ENCODE data around the gene NUP62CL. TPM values are rescaled to one million over a fixed set of nuclear protein-coding genes. Genes with fewer than 3 reads are reported as not detected.

NUP62CL gene
- total RNA-seq, 1 experiment from 2014 or later, result 21.1 TPM

GRCh38 chrX:107119283-107119682, 87.0 kb downstream of the NUP62CL start:
- TF ChIP-seq JUND (IDR thresholded peaks at IDR 0.05), result no peak
- TF ChIP-seq YY1 (IDR thresholded peaks at IDR 0.05; ENCODE audit: extremely low read depth, insufficient replicate concordance, low read depth, low read length), result no peak
- TF ChIP-seq SIN3A (IDR thresholded peaks at IDR 0.05; ENCODE audit: low read depth), result no peak
- no peak for TF ChIP-seq ZFX (IDR thresholded peaks at IDR 0.05)
- TF ChIP-seq CTCF (IDR thresholded peaks at IDR 0.05 in 2 of 3, conservative IDR thresholded peaks at IDR 0.05 in 1 of 3; ENCODE audit: borderline replicate concordance in 1 of 3, insufficient read depth in 1 of 3, low read depth in 2 of 3, low read length in 2 of 3), result no peak
- TF ChIP-seq POLR2AphosphoS5 (IDR thresholded peaks at IDR 0.05; ENCODE audit: low read depth, low read length), result no peak
- no peak for TF ChIP-seq ELF1 (IDR thresholded peaks at IDR 0.05; ENCODE audit: borderline replicate concordance, low read depth)
- no peak for TF ChIP-seq CEBPB (IDR thresholded peaks at IDR 0.05; ENCODE audit: low read depth)
- TF ChIP-seq POLR2A (IDR thresholded peaks at IDR 0.05; ENCODE audit: borderline replicate concordance, extremely low read depth, insufficient read depth, insufficient read length), result no peak
- TF ChIP-seq EGR1 (IDR thresholded peaks at IDR 0.05; ENCODE audit: low read depth), result no peak
- no peak for TF ChIP-seq ZBTB33 (IDR thresholded peaks at IDR 0.05; ENCODE audit: extremely low read depth, insufficient replicate concordance, low read length)
- TF ChIP-seq RAD21 (IDR thresholded peaks at IDR 0.05; ENCODE audit: low read depth), result no peak
- TF ChIP-seq EZH2phosphoT487 (IDR thresholded peaks at IDR 0.05; ENCODE audit: borderline replicate concordance), result no peak
- TF ChIP-seq ZNF274 (IDR thresholded peaks at IDR 0.05; ENCODE audit: low read depth, low read length), result no peak
- TF ChIP-seq EZH2 (IDR thresholded peaks at IDR 0.05), result no peak
- Histone ChIP-seq H2AFZ (ENCODE audit: low read depth, low read length, poor library complexity, severe bottlenecking) (peak overlapping the region; percentile 52), H3K9ac (ENCODE audit: low read length) (peak overlapping the region; percentile 72; the same call in 1 of the 2 replicates), H3K79me2 (ENCODE audit: insufficient read depth, low read length) (peaks cover 14% of the 10 kb centered on the region; the same call in 1 of the 2 replicates), H3K4me3 (replicated peaks in 1 of 2; ENCODE audit: low read depth in 1 of 2, low read length in 2 of 2) (peak overlapping the region in 1 of 2 experiments; percentile 72; a peak in 3 of 4 replicates), H3K27ac (ENCODE audit: low read depth, low read length) (no peak overlapping the region), H3K4me1 (ENCODE audit: control insufficient read depth in 1 of 2, insufficient read depth in 2 of 2, low read length in 2 of 2) (peaks cover 0 to 10% of the 10 kb centered on the region in 2 experiments; a peak in 1 of 4 replicates), H3K27me3 (ENCODE audit: insufficient read depth, low read length) (no peaks in the 10 kb centered on the region), H3K9me2 (ENCODE audit: insufficient read depth) (no peaks in the 10 kb centered on the region), H4K20me1 (ENCODE audit: insufficient read depth) (no peaks in the 10 kb centered on the region), H3K4me2 (ENCODE audit: low read length) (peak overlapping the region; percentile 72), H3K36me3 (ENCODE audit: control insufficient read depth in 1 of 2, insufficient read depth in 2 of 2, low read length in 2 of 2) (peaks cover 8 to 11% of the 10 kb centered on the region in 2 experiments; a peak in 2 of 4 replicates), H3K9me3 (ENCODE audit: control insufficient read depth in 1 of 2, insufficient read depth in 1 of 2, low read depth in 1 of 2, low read length in 2 of 2) (no peaks in the 10 kb centered on the region)
- ChIA-PET CTCF (no interaction called here), RAD21 (ENCODE audit: low non-redundant PET in 1 of 2, low total read pairs in 2 of 2, uncharacterized antibody in 2 of 2, unreplicated experiment in 2 of 2) (no interaction called here), POLR2A (no interaction called here)
- no peak for DNase-seq (ENCODE audit: low read depth, low spot score)
- BruUV-seq (replicated peaks), result no TSS peak
- intact Hi-C loops (cut with micrococcal nuclease), result no loop called here
- no peak for ATAC-seq

All from HCT116 (cell line).